ENCODE results near the gene TBC1D2B. TPM values are rescaled to one million over a fixed set of nuclear protein-coding genes. Genes with fewer than 3 reads are reported as not detected.
A peak's percentile ranks its signal among the peaks of the same experiment; 100 is the strongest.
"Not testable (repeated sequence)": the region's sequence is repeated elsewhere in the genome, so short reads cannot be mapped to it uniquely, and the experiment has no call there.

The TBC1D2B gene
- total RNA-seq, 4 donors from 2014 or later = 4.7 to 9.6 (median 8.1) TPM

DNA sequence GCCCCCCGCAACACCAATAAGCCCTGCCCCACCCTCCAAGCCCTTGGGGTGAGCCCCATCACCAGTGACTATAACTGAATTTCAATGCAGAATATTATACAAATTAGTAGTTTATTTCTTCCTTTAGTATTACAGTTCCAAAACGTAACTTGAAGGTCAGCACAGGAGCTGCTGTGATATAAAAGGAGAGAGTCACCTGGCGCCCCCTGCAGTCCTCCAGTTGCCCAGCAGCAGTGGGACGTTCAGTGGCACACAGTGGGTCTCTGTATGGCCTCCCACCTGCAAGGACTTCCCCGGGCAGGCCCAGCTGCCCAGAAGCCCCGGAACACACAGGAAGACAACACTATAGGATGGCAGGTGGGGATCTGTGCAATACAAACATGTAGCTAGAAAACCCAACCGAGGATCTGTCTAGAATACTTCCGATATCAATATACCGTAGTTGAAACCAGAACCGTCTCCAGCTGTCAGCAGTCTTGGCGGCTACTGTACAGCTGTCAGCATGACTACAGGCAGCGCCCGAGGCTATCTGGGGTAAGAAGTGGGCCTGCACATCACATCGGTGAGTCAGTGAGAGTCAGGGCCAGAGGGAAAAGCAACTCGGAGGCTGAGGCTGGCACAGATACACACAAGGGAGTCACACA is 82.5 kb downstream of the TBC1D2B start:
- in situ Hi-C loops (cut with MboI; ENCODE audit: low sequenced_read_pairs in 4 of 4) (loop anchor here in 1 of 4 donors (10.0 kb wide), 1 partner anchor 110 kb away; no protein-coding TSS in a partner anchor), intact Hi-C loops (cut with DNase I; ENCODE audit: low total_unique reads) (loop anchor here (2.0 kb wide), 1 partner anchor 70 kb away; no protein-coding TSS in a partner anchor)
- peak; percentile 71 to 79 for ATAC-seq
- H3K4me3 ChIP-seq, H3K36me3 ChIP-seq, H3K9me3 ChIP-seq, H3K27me3 ChIP-seq: not testable (repeated sequence)
- DNase-seq = peak; percentile 85 to 93
- TF ChIP-seq, protein P1, sequence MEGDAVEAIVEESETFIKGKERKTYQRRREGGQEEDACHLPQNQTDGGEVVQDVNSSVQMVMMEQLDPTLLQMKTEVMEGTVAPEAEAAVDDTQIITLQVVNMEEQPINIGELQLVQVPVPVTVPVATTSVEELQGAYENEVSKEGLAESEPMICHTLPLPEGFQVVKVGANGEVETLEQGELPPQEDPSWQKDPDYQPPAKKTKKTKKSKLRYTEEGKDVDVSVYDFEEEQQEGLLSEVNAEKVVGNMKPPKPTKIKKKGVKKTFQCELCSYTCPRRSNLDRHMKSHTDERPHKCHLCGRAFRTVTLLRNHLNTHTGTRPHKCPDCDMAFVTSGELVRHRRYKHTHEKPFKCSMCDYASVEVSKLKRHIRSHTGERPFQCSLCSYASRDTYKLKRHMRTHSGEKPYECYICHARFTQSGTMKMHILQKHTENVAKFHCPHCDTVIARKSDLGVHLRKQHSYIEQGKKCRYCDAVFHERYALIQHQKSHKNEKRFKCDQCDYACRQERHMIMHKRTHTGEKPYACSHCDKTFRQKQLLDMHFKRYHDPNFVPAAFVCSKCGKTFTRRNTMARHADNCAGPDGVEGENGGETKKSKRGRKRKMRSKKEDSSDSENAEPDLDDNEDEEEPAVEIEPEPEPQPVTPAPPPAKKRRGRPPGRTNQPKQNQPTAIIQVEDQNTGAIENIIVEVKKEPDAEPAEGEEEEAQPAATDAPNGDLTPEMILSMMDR (IDR thresholded peaks at IDR 0.05 in 4 of 5, conservative IDR thresholded peaks at IDR 0.05 in 1 of 5) = peak in 1 of 5 experiments; percentile 27
- peak overlapping the region; percentile 81 to 85 (median 82) for H3K27ac ChIP-seq
- H3K4me1 ChIP-seq = peaks cover 54% of the 10 kb centered on the region in 2 donors

DNA sequence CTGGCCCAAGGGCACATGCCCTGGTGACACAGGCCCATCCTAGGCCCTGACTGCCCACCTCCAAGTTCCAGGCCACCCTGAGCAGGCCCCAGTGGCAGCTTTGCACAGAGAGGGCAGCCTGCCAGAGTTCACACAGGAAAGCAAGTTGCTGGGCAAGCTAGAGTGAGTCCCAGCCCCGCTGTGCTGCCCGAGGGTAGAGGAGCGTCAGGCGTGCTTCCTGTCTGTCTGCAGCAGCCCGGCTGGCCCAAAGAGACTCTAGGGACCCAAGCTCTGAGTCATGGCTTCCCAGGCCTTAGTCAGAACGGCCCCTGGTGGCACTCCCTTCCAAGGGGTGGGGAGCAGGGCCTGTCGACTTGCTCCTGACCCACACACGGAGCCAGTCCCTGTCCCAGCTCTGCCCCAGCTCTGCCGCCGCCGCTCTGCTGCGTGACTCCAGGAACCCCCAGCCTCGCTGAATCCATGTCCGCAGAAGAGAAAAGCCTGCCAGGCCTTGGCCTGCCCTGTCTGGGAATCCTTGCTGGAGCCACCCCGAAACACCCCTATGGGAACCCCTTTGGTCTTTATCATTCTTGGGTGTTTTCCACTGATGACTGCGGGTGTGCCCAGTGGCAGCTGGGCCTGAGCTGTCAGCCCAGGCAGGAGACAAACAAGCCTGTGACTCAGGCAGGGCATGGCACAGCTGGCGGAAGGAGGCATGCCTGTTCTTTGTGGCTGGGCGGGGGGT is 83.4 kb downstream of the TBC1D2B start:
- Histone ChIP-seq H3K27ac (peak overlapping the region; percentile 81 to 85 (median 82)), H3K4me1 (peaks cover 51 to 54% of the 10 kb centered on the region in 2 donors)
- H3K9me3 ChIP-seq, H3K4me3 ChIP-seq, H3K36me3 ChIP-seq, H3K27me3 ChIP-seq: not testable (repeated sequence)
- in situ Hi-C loops (cut with MboI; ENCODE audit: low sequenced_read_pairs in 4 of 4) (loop anchor here in 1 of 4 donors (10.0 kb wide), 1 partner anchor 111 kb away; no protein-coding TSS in a partner anchor), intact Hi-C loops (cut with DNase I; ENCODE audit: low total_unique reads) (loop anchor here (2.0 kb wide), 2 partner anchors 13 to 71 kb away; no protein-coding TSS in a partner anchor)
- ATAC-seq (peak; percentile 18 to 37), DNase-seq (peak; percentile 58 to 79)

DNA sequence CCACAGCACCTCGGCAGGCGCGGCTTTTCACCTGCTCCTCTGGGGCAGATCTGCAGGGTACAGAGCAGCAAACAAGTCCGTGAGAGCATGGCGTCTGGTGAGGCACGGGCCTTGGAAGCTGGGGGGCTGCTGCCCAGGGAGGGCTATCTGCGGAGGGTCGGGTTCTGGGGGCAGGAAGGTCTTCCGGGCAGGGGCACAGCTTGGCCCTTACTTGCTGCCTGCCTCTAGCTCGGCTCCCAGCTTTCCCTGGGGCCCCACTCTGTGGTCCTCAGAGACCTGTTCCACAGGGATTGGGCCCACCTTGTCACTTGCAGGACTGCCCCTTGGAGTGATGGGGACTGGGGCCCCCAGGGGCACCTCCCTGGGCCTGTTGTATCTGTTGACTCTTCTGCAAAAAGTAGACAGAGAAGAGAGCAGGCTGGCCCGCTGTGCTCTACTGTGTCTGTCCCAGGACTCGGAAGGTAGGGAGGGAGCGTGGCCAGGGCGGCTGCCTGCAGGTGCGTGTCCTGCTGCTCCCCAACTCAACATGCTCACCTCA is 84.1 kb downstream of the TBC1D2B start:
- no peak for ATAC-seq
- Histone ChIP-seq H3K27me3 (no peaks in the 10 kb centered on the region), H3K27ac (peak overlapping the region; percentile 81 to 85 (median 82)), H3K9me3 (no peaks in the 10 kb centered on the region), H3K36me3 (no peaks in the 10 kb centered on the region), H3K4me1 (peaks cover 51 to 54% of the 10 kb centered on the region in 2 donors), H3K4me3 (no peak overlapping the region)
- peak in 1 of 2 donors; percentile 18 for DNase-seq
- in situ Hi-C loops (cut with MboI; ENCODE audit: low sequenced_read_pairs in 4 of 4) (loop anchor here in 1 of 4 donors (10.0 kb wide), 1 partner anchor 111 kb away; no protein-coding TSS in a partner anchor), intact Hi-C loops (cut with DNase I; ENCODE audit: low total_unique reads) (loop anchor here (2.0 kb wide), 1 partner anchor 13 kb away; no protein-coding TSS in a partner anchor)
- TF ChIP-seq POLR2A (IDR thresholded peaks at IDR 0.05) = no peak
- TF ChIP-seq, protein P1 (IDR thresholded peaks at IDR 0.05 in 4 of 5, conservative IDR thresholded peaks at IDR 0.05 in 1 of 5) = no peak

DNA sequence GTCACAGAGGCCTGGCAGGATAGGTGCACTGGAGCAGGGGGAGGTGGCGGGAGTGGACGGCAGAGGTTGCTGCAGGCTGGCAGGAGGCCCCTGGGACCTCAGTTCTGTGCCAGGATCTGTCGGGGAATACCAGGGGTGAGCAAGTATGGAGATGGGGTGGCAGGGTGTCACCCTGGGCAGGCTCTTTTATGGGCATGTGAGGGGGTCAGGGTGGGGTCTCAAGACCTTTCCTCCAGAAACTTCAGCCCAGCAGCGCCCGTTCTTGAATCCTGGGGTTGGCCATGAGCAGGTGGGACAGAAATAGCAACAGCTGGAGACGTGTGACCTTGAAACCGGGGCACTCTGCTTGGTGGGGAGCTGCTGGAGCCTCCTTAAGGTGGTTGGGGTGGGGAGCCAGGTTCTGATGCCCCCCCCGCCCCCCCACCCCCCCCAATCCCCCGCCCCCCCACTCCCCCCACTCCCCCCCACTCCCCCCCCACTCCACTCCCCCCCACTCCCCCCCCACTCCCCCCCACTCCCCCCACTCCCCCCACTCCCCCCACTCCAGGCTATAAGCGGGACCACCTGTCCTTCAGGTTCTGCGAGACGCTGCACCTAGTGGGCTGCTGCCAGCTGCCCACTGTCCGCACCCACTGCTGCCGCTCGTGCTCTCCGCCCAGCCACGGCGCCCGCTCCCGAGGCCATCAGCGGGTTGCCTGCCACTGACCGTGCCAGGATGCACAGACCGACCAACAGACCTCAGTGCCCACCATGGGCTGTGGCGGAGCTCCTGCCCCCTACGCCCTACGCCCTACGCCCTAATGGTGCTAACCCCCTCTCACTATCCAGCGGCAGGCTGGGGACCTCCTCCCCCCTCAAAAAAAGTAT is 84.9 kb downstream of the TBC1D2B start:
- ATAC-seq = peak; percentile 9 to 29

DNA sequence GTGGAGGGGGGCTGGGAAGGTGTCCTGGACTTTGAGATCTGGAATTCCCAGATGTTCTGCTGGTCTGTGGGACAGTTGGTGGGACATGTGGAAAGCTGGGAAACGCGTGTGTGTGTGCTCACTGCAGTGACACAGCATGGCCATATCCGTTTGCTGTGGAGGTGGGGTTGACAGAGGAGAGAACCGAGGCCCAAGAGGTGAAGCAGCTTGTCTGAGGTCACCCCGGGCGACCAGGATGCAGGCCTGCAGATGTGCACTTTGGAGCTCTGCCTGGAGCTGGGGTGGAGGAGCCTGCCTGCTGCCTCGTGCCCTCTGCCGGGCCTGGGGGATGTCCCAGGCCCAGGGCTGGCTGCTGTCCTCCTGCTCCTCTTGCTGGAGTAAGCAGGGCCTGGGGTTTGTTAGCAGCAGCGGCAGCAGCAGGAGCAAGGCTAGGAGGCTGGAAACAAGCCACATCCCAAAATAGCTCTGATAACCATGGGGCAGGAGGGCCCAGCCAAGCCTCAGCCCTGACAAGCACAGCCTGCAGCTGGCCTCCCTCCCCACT is 85.8 kb downstream of the TBC1D2B start:
- intact Hi-C loops (cut with DNase I; ENCODE audit: low total_unique reads) = loop anchor here (2.0 kb wide), 1 partner anchor 15 kb away; no protein-coding TSS in a partner anchor
- in situ Hi-C loops (cut with MboI; ENCODE audit: low sequenced_read_pairs in 4 of 4) = loop anchor here in 1 of 4 donors (10.0 kb wide), 1 partner anchor 113 kb away; no protein-coding TSS in a partner anchor
- Histone ChIP-seq H3K4me1 (peaks cover 49 to 57% of the 10 kb centered on the region in 2 donors), H3K27ac (peak overlapping the region; percentile 87 to 95 (median 90))
- DNase-seq (peak; percentile 85 to 93), ATAC-seq (peak; percentile 60 to 70)
- not testable (repeated sequence) for H3K27me3 ChIP-seq, H3K9me3 ChIP-seq, H3K4me3 ChIP-seq, H3K36me3 ChIP-seq

More for the DNA sequence above, 84.9 kb downstream of the TBC1D2B start:
- H3K27me3 ChIP-seq = no peaks in the 10 kb centered on the region
- no peak for TF ChIP-seq POLR2A (IDR thresholded peaks at IDR 0.05)
- TF ChIP-seq, protein P1 (IDR thresholded peaks at IDR 0.05 in 4 of 5, conservative IDR thresholded peaks at IDR 0.05 in 1 of 5) = no peak
- intact Hi-C loops (cut with DNase I; ENCODE audit: low total_unique reads) = loop anchor here (2.0 kb wide), 1 partner anchor 14 kb away; no protein-coding TSS in a partner anchor
- DNase-seq = peak in 1 of 2 donors; percentile 57
- H3K9me3 ChIP-seq = no peaks in the 10 kb centered on the region
- H3K4me1 ChIP-seq = peaks cover 51 to 54% of the 10 kb centered on the region in 2 donors
- in situ Hi-C loops (cut with MboI; ENCODE audit: low sequenced_read_pairs in 4 of 4) = loop anchor here in 1 of 4 donors (10.0 kb wide), 1 partner anchor 112 kb away; no protein-coding TSS in a partner anchor
- peak overlapping the region; percentile 87 to 95 (median 90) for H3K27ac ChIP-seq
- H3K4me3 ChIP-seq = no peak overlapping the region
- no peaks in the 10 kb centered on the region for H3K36me3 ChIP-seq

All from gastrocnemius medialis (tissue), 4 donors.